NT2/D1 (cell line): ENCODE results near the gene SPTBN5.

Source experiments
- YY1 ChIP-seq: IDR thresholded peaks from 2 replicates; pipeline ENCODE4 v1.6.1; 2011; ENCODE audit not compliant: insufficient read length, insufficient read depth
- ZNF274 ChIP-seq: IDR thresholded peaks from 2 replicates; pipeline ENCODE4 v1.6.1; 2011; ENCODE audit warnings: mild to moderate bottlenecking, low read depth, low read length

DNA sequence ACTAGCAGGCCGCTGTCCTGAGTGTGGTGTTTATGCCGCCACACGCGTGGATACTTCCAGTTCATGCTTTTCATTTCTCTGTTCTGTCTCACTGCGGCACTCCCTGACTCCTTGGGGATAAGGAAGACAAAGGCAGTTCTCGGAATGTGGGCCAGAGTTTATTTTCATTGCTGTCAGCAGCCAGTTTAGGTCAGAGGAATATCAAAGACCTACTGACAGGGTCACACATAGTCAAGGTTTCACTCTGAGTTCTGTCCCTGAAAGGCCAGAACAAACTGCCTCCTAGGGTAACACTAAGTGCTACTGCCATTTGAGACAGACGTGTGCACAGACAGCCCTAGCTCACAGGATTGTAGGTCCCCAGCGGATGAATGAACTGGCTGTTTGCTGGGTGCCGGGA lies 27.3 kb upstream of the SPTBN5 start:
- TF ChIP-seq ZNF274 (no peak), YY1 (no peak)
